Omental fat pad (tissue), 4 donors: ENCODE data around the gene C1orf105. TPM values are rescaled to one million over a fixed set of nuclear protein-coding genes. Genes with fewer than 3 reads are reported as not detected.

Experiments
- ATAC-seq: fragments of 150-250 bp; one replicate; pipeline ENCODE4 v1.9.1; 2016; ENCODE audit warnings: mild to moderate bottlenecking, moderate library complexity; ENCODE audit not compliant: low FRiP score
- DNase-seq: peaks from one replicate; pipeline ENCODE4 v3.0.0-alpha.2; 2019; ENCODE audit warnings: low spot score
- CTCF ChIP-seq, 3 donors: fragments of 450-650 bp; IDR thresholded peaks; one replicate each; pipeline ENCODE4 v1.5.1; 2016 to 2017; ENCODE audit warnings: antibody characterized with exemption in 3 of 3, mild to moderate bottlenecking in 3 of 3, moderate library complexity in 2 of 3
- total RNA-seq, 4 donors: library from RNA; depleted of rRNA; stranded (reverse); fragments of >200 nt; gene quantifications; one replicate each; pipeline ENCODE4 v1.1.0, GENCODE V29; 2016

Gene C1orf105
- total RNA-seq, 4 donors from 2014 or later, result not detected

- no peak for ATAC-seq
- DNase-seq, result no peak
- TF ChIP-seq CTCF (IDR thresholded peaks at IDR 0.05), result no peak
These were observed 24.9 kb upstream of the C1orf105 start for GRCh38 chr1:172395576-172395975.

GRCh38 chr1:172397221-172397620, 23.3 kb upstream of the C1orf105 start:
- ATAC-seq (no peak), DNase-seq (no peak)
- no peak for TF ChIP-seq CTCF (IDR thresholded peaks at IDR 0.05)

GRCh38 chr1:172397633-172398032, 22.9 kb upstream of the C1orf105 start:
- no peak for TF ChIP-seq CTCF (IDR thresholded peaks at IDR 0.05)
- ATAC-seq (no peak), DNase-seq (no peak)

- ATAC-seq (no peak), DNase-seq (no peak)
- TF ChIP-seq CTCF (IDR thresholded peaks at IDR 0.05), result no peak
These were observed 22.3 kb upstream of the C1orf105 start for GRCh38 chr1:172398193-172398592.

- DNase-seq (no peak), ATAC-seq (peak; percentile 80)
- peak in 1 of 3 donors; percentile 7 for TF ChIP-seq CTCF (IDR thresholded peaks at IDR 0.05)
These were observed 21.3 kb upstream of the C1orf105 start for GRCh38 chr1:172398970-172399755.

- ATAC-seq (no peak), DNase-seq (no peak)
- no peak for TF ChIP-seq CTCF (IDR thresholded peaks at IDR 0.05)
These were observed 20.4 kb upstream of the C1orf105 start for GRCh38 chr1:172399756-172400721.
